Limb (tissue), 2 donors: ENCODE measurements around the gene YAE1.
"Not testable (repeated sequence)": the region's sequence is repeated elsewhere in the genome, so short reads cannot be mapped to it uniquely, and the experiment has no call there.

ENCODE experiments used
- DNase-seq, 2 donors: peaks; one replicate each; pipeline ENCODE4 v3.0.0-alpha.2; 2016; ENCODE audit errors: extremely low spot score in 2 of 2

Gene YAE1, protein sequence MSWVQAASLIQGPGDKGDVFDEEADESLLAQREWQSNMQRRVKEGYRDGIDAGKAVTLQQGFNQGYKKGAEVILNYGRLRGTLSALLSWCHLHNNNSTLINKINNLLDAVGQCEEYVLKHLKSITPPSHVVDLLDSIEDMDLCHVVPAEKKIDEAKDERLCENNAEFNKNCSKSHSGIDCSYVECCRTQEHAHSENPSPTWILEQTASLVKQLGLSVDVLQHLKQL

DNA sequence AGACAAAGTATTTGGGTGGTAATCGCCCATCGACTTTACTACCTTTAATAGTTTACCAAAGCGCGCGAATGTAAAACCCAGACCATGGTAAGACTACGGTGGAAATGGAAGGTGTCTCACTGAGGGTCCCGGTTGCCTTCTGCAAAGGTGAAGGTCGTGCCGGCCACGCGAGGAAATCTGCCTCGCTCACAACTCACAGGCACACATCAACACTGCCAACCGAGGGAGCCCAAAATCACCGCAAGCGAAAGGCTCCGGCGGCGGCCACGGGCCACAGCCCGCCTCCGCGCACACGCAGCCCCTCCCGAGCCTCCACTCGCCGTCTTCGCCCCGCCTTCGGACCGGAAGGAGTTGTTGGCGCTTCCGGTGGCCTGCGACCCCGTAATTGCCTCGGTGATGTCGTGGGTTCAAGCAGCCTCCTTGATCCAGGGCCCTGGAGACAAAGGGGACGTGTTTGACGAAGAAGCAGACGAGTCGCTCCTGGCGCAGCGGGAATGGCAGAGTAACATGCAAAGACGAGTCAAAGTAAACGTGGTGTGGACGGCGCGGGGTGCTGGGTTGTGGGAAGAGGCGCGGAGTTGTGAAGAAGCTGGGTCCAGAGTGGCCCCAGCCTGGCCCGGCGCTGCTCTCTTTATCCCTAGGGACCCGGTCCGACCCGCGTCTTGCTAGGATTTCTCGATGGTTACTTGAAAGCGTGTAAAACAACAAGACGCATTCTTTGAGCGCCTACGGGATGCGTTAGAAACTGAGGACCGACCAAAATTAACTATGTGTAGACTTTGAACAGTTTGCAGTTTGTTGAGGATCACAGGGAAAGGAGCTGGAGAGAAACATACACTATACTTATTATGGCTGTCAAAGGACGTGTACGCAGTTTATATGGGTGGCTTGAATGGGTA lies at the start of gene YAE1:
Gene YAE1, plus strand, starts transcription at position 382 of the 899 bp plus-strand sequence. Its CDS starts 15 bp downstream, at position 397.
- peak; percentile 89 to 92 for DNase-seq

- no peak for DNase-seq
Observed at GRCh38 chr7:39516498-39516897, 49.7 kb upstream of the YAE1 start.

DNA sequence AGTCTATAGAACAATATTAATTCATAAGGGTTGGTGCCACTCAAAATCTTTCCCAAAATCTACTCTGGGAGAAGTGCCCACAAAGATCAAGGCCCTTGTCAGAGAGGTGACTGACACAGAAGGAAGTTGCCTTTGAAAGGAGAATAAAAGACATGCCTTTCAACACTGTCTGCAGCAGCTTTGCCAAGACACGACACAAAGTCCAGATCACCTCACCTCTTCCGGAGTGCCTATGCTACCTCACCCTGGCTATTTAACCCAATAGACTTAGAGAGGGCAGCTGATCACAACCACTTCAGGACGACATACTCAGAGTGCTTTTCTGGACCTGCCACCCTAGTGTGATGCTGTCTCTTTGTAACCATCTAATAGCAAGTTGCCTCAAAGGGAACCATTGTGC lies 49.0 kb upstream of the YAE1 start:
- DNase-seq, result no peak

DNA sequence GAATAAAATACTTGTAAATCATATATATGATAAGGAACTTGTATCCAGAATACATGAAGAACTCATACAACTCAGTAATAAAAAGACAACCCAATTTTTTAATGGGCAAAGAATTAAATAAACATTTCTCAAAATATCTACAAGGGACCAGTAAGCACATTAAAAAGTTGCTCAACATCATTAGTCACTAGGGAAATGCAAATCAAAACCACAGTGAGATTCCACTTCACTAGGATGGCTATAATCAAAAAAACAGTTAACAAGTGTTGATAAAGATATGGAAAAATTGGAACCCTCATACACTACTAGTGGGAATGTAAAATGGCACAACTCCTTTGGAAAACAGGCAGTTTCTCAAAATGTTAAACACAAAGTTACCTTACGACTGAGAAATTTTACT lies 40.3 kb upstream of the YAE1 start:
- DNase-seq, result no peak

DNA sequence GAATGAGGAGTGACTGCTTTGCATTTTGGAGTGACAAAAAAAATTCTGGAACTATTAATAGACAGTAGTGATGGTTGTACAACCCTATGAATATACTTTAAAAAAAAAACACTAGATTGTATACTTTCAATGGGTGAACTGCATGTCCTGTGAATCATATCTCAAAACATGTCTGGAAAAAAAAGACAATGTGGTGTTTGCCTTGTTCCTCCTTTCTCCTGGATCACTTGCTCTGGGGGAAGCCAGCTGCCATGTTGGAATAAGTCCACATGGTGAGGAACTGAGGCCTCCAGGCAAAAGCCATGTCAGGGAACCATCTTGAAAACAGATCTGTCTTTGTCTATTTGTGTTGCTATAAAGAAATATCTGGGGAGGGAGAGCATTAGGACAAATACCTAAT lies 39.5 kb upstream of the YAE1 start:
- DNase-seq, result no peak

GRCh38 chr7:39527296-39527695 lies 38.9 kb upstream of the YAE1 start:
- no peak for DNase-seq

DNA sequence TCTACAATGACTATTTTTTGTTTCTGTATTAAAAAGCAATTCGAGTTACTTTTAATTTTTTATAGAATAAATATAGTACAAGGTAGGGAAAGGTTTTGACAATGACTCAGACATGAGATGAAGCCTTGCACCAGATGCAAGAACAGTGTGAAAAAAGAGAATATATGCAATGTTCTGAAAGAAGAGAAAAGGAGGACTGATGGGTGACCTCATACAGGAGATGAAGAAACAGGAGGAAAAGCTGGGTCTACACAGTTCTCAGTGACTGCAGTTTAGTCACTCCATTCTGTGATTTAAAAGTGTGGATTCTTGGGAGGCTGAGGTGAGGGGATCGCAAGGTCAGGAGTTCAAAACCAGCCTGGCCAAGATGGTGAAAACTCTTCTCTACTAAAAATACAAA lies 38.3 kb upstream of the YAE1 start:
- no peak for DNase-seq

GRCh38 chr7:39528849-39529248 lies 37.4 kb upstream of the YAE1 start:
- no peak for DNase-seq

DNA sequence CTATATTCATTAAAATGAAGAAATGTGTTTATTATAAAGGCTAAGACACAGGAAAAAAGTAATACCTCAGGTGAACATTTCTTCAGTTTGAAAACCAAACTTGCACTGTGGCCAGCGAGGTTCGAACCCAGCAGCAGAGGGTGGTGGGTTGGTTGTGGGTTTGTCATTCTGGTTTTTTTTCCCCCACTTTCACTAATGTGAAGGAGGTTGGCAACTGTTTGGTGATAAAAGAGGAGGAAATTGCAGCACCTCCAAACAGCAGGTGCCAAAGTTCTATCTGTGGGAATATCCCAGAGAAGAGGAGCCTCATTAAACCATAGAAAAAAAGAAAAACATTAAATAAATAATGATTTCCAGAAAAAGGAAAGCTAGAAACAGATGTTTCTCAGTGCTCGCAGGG lies 36.6 kb upstream of the YAE1 start:
- DNase-seq, result no peak

- DNase-seq, result no peak
Observed at GRCh38 chr7:39530971-39531370, 35.2 kb upstream of the YAE1 start.

GRCh38 chr7:39531818-39532217 lies 34.4 kb upstream of the YAE1 start:
- no peak for DNase-seq

GRCh38 chr7:39532832-39533231 lies 33.4 kb upstream of the YAE1 start:
- no peak for DNase-seq

- no peak for DNase-seq
Observed at GRCh38 chr7:39534599-39534998, 31.6 kb upstream of the YAE1 start.

- DNase-seq, result no peak
Observed at GRCh38 chr7:39535064-39535463, 31.1 kb upstream of the YAE1 start.

DNA sequence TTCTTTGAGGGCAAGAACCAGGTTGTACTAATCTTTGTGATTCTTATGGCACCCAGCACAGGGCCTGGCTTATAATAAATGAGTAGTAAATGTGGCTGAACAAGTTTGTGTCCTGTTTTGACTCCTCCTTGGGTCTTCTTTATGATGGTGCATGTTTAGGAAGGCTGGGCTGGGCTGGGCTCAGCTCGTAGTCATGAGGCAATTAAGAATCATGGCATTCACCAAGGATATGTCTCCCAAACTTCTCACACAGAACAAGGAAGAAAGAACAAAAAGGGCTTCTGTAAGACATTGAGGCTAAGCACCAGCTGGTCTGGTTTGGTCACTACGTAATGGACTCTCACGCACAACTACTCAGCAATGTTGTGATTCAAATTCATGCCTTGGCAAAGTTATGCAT lies 30.5 kb upstream of the YAE1 start:
- DNase-seq, result no peak

DNA sequence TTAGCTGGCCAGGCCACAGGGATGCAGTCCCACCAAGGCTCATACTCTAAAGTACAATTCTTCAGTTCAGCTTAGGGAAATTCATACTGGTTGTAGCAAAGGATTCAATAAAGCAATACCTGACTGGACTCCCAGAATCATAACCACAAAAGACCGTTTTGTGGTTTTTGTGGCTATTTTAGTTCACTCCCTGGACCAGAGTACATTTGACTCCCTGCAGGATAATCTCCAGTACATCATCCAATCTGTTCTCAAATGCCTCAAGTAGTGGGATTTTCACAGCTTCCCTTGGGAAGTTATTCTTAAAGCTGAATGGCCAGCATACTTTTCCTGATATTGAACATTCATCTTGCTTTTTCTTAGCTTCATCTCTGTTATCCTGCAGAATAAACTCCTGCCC lies 29.3 kb upstream of the YAE1 start:
- no peak for DNase-seq

- DNase-seq, result no peak
Observed at GRCh38 chr7:39539816-39540215, 26.4 kb upstream of the YAE1 start.

DNA sequence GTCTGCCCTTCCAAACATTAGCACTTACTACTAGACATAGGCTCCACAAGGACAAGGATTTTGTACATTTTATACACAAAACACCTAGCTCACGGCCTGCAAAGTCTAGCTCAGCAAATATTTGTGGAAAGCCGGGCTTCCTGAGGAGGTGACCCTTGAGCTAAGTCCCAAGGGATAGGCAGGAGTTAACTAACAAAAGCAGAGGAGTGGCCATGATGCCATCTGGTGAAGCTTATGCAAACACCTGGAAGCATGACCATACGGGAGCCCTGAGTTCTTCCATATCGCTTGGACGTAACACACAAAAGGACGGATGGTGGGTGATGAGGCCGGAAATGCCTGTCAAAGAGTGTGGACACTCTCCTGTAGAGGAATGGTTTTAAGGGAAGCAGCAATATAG lies 25.9 kb upstream of the YAE1 start:
- DNase-seq, result no peak

DNA sequence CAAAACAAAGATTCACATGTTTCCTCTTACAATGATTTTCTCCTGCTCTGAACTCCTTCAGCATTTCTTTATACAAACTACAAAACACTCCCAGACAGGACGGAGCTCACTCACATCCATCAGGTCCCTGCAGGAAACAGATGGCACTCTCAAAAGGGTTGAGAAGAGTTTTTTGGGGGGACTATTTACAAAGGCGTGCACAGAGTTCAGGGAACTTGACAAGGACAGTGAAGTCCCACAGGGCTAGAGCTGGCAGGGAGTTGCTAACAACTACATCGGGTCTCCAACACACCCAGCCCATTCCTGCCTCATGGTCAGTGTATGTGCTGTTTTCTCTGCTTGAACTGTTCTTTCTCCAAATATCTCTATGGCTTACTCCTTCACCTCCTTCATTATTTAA lies 24.7 kb upstream of the YAE1 start:
- no peak for DNase-seq

DNA sequence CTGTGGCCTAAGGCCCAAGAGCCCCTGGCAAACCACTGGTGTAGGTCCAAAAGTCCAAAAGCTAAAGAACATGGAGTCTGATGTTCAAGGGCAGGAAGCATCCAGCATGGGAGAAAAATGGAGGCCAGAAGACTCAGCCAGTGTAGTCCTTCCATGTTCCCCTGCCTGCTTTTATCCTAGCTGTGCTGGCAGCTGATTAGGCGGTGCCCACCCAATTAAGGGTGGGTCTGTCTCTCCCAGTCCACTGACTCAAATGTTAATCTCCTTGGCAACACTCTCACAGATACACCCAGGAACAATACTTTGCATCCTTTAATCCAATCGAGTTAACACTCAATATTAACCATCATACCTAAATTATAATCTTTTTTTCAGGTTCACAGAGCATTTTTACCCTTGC lies 21.4 kb upstream of the YAE1 start:
- not testable (repeated sequence) for DNase-seq

DNA sequence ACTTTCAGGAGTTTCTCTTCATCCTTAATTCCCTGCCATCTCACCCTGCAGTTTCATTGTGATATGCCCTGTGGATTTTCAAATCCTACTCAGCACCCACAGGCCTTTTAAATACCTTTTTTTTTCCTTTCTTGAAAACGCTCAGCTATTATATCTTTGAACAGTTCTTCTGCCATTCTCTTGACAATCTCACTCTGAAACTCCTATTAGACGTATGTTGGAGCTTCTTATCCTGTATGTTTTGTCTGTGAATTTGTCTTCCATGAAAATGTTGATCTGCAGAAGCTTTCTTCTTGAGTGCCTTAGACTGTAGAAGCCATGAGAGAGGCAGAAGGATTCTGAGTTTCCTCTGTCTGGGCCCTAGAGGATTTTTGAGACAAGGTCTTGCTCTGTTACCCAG lies 18.9 kb upstream of the YAE1 start:
- no peak for DNase-seq

DNA sequence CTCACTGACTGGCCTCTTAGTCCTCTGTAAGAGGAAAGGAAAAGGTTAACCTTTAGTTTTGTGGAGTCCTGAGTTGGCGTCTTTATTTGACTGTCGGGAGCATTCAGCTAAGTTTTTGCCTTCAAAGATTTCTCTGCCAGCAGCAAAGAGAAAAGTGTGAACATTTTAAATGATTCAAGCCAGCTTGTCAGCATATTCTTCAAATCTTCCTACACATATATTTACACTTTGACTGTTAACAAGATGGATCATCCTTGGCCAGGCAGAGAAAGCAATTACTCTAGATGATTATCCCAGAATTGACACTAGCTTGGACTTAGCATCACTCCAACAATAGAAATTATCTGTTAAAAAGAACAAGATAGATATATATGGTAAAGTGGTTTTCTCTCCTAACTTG lies 15.8 kb upstream of the YAE1 start:
- no peak for DNase-seq

DNA sequence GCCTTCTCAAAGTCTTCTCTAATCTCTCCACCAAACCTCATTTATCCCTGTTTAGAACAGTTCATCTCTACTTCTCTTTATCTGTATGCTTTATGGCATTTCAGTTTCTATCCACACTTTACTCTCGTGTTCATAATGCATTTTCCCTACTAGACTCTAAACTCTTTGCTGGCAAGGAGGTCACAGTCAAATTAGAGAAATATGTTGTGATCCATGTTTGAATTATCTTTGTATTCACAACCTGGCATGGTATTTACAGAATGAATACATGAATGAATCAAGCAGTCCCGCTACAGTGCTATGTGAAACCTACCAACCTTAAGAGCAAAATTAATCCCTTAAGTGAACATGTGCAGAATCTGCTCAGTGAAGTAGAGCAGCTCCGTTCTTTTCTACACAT lies 12.8 kb upstream of the YAE1 start:
- no peak for DNase-seq
